ENCODE measurements around the gene LRRC8C. TPM values are rescaled to one million over a fixed set of nuclear protein-coding genes. Genes with fewer than 3 reads are reported as not detected.

LRRC8C gene
- total and polyA plus RNA-seq, 2 experiments from 2014 or later: 0.89 to 3.9 TPM

GRCh38 chr1:89613928-89614327 is 19.0 kb upstream of the LRRC8C start:
- Histone ChIP-seq H3K4me3 (no peak overlapping the region), H2AFZ (no peak overlapping the region), H3K27ac (ENCODE audit: low read depth) (no peak overlapping the region), H3K4me1 (ENCODE audit: insufficient read depth) (peaks cover 11% of the 10 kb centered on the region; the same call in 1 of the 2 replicates), H4K20me1 (replicated peaks; ENCODE audit: insufficient read depth) (no peaks in the 10 kb centered on the region), H3K79me2 (replicated peaks; ENCODE audit: insufficient read depth) (no peaks in the 10 kb centered on the region), H3F3A (replicated peaks; ENCODE audit: low read depth) (no peaks in the 10 kb centered on the region), H3K9me2 (ENCODE audit: insufficient read depth) (0 out of 2 replicates have a peak, but pooled peaks cover 3% of the 10 kb centered on the region), H3K36me3 (ENCODE audit: insufficient read depth) (no peaks in the 10 kb centered on the region), H3K27me3 (ENCODE audit: insufficient read depth) (no peaks in the 10 kb centered on the region), H3K4me2 (no peak overlapping the region)
- no peak overlapping the region for H3K4me3 Mint-ChIP-seq
- ATAC-seq (no peak), DNase-seq (ENCODE audit: low spot score) (no peak)
- no peak for TF ChIP-seq REST (IDR thresholded peaks at IDR 0.05; ENCODE audit: unreplicated experiment)
- no peak for TF ChIP-seq ZNF114 (CRISPR knock-in tag; IDR thresholded peaks at IDR 0.05)
- TF ChIP-seq ZNF462 (CRISPR knock-in tag; IDR thresholded peaks at IDR 0.05): no peak
- no peak for TF ChIP-seq POLR2AphosphoS5 (IDR thresholded peaks at IDR 0.05; ENCODE audit: low read depth)
- TF ChIP-seq ETS1 (IDR thresholded peaks at IDR 0.05): no peak
- TF ChIP-seq EZH2phosphoT487 (IDR thresholded peaks at IDR 0.05; ENCODE audit: unreplicated experiment): no peak
- H3K9me3 Mint-ChIP-seq: peaks cover 9% of the 10 kb centered on the region
- peaks cover 2% of the 10 kb centered on the region for H3K27me3 Mint-ChIP-seq (ENCODE audit: insufficient read depth, low read depth, poor library complexity)
- peaks cover 15% of the 10 kb centered on the region for H3K36me3 Mint-ChIP-seq (ENCODE audit: low read depth)
- H3K27ac Mint-ChIP-seq: no peak overlapping the region
- H3K4me1 Mint-ChIP-seq: peaks cover 7% of the 10 kb centered on the region

Data from GM23338 (cell line).